ENCODE data around the gene ANKRD7. TPM values are rescaled to one million over a fixed set of nuclear protein-coding genes. Genes with fewer than 3 reads are reported as not detected.

The ANKRD7 gene
- total RNA-seq, 4 donors from 2014 or later = 0.66 to 0.98 (median 0.84) TPM; not detected in 1

- no peaks in the 10 kb centered on the region for H3K36me3 ChIP-seq
- 79 to 82% methylated on average over 4 of the region's 4 CpGs for WGBS, 2 donors
These were observed 26.5 kb downstream of the ANKRD7 start for GRCh38 chr7:118250860-118251494.

GRCh38 chr7:118252087-118252486 lies 27.6 kb downstream of the ANKRD7 start:
- H3K27me3 ChIP-seq = no peaks in the 10 kb centered on the region
- no peak overlapping the region for H3K27ac ChIP-seq
- no peaks in the 10 kb centered on the region for H3K4me1 ChIP-seq
- WGBS, 2 donors = 86 to 90% methylated on average over 1 of the region's 1 CpG
- H3K36me3 ChIP-seq = no peaks in the 10 kb centered on the region
- no peak overlapping the region for H3K4me3 ChIP-seq
- TF ChIP-seq EP300 (IDR thresholded peaks at IDR 0.05) (no peak), POLR2A (IDR thresholded peaks at IDR 0.05) (no peak), CTCF (IDR thresholded peaks at IDR 0.05) (no peak)
- H3K9me3 ChIP-seq = no peaks in the 10 kb centered on the region
- DNase-seq (ENCODE audit: low spot score in 2 of 2) = no peak

More at GRCh38 chr7:118250860-118251494, 26.5 kb downstream of the ANKRD7 start:
- Histone ChIP-seq H3K27me3 (no peaks in the 10 kb centered on the region), H3K4me3 (no peak overlapping the region), H3K27ac (no peak overlapping the region), H3K9me3 (no peaks in the 10 kb centered on the region), H3K4me1 (no peaks in the 10 kb centered on the region)
- TF ChIP-seq EP300 (IDR thresholded peaks at IDR 0.05) (no peak), POLR2A (IDR thresholded peaks at IDR 0.05) (no peak), CTCF (IDR thresholded peaks at IDR 0.05) (no peak)
- DNase-seq (ENCODE audit: low spot score in 2 of 2) = no peak

- Histone ChIP-seq H3K36me3 (no peaks in the 10 kb centered on the region), H3K9me3 (no peaks in the 10 kb centered on the region), H3K4me3 (no peak overlapping the region), H3K27me3 (no peaks in the 10 kb centered on the region), H3K27ac (no peak overlapping the region), H3K4me1 (no peaks in the 10 kb centered on the region)
- DNase-seq (ENCODE audit: low spot score in 2 of 2) = no peak
- WGBS, 2 donors = 89 to 94% methylated on average over 2 of the region's 2 CpGs
- TF ChIP-seq EP300 (IDR thresholded peaks at IDR 0.05) (no peak), CTCF (IDR thresholded peaks at IDR 0.05) (no peak), POLR2A (IDR thresholded peaks at IDR 0.05) (no peak)
These were observed 34.6 kb downstream of the ANKRD7 start for GRCh38 chr7:118259115-118259514.

GRCh38 chr7:118264836-118265235 lies 40.3 kb downstream of the ANKRD7 start:
- no peaks in the 10 kb centered on the region for H3K27me3 ChIP-seq
- H3K4me3 ChIP-seq = no peak overlapping the region
- H3K36me3 ChIP-seq = no peaks in the 10 kb centered on the region
- H3K9me3 ChIP-seq = no peaks in the 10 kb centered on the region
- DNase-seq (ENCODE audit: low spot score in 2 of 2) = no peak
- no peak for TF ChIP-seq EP300 (IDR thresholded peaks at IDR 0.05)
- no peak for TF ChIP-seq POLR2A (IDR thresholded peaks at IDR 0.05)
- no peak for TF ChIP-seq CTCF (IDR thresholded peaks at IDR 0.05)
- no peak overlapping the region for H3K27ac ChIP-seq
- no peaks in the 10 kb centered on the region for H3K4me1 ChIP-seq

GRCh38 chr7:118280319-118281012 lies 56.0 kb downstream of the ANKRD7 start:
- H3K9me3 ChIP-seq = no peaks in the 10 kb centered on the region
- no peak overlapping the region for H3K4me3 ChIP-seq
- no peaks in the 10 kb centered on the region for H3K36me3 ChIP-seq
- H3K4me1 ChIP-seq = no peaks in the 10 kb centered on the region
- H3K27me3 ChIP-seq = no peaks in the 10 kb centered on the region
- no peak for DNase-seq (ENCODE audit: low spot score in 2 of 2)
- WGBS, 2 donors = 58 to 59% methylated on average over 2 of the region's 2 CpGs
- H3K27ac ChIP-seq = no peak overlapping the region
- TF ChIP-seq CTCF (IDR thresholded peaks at IDR 0.05) (no peak), POLR2A (IDR thresholded peaks at IDR 0.05) (no peak), EP300 (IDR thresholded peaks at IDR 0.05) (no peak)
